CD4-positive, alpha-beta T cell (primary cell): ENCODE measurements around the gene CCIN. TPM values are rescaled to one million over a fixed set of nuclear protein-coding genes. Genes with fewer than 3 reads are reported as not detected.

ENCODE experiments used
- ATAC-seq: fragments of 200-7000 bp; cut with Tn5 transposase; one replicate; pipeline ENCODE4 v1.10.0; 2022; ENCODE audit warnings: mild to moderate bottlenecking; ENCODE audit not compliant: poor library complexity
- CTCF ChIA-PET: fragments of 350-600 bp; sonication (Branson Sonifier 250); formaldehyde crosslinking; loops from one replicate; lab custom pipeline; 2021; ENCODE audit warnings: antibody characterized with exemption, inconsistent platforms; lab: Charles Lee
- POLR2A ChIA-PET: fragments of 350-600 bp; sonication (Branson Sonifier 250); formaldehyde crosslinking; loops from one replicate; lab custom pipeline; 2021; ENCODE audit warnings: antibody characterized with exemption, inconsistent platforms; lab: Charles Lee
- DNase-seq, 14 experiments: peaks; one replicate each; pipeline ENCODE4 v3.0.0-alpha.2; 2013 to 2020; ENCODE audit warnings: mixed read lengths in 2 of 14
- H3K27ac ChIP-seq, 2 donors: one replicate each; pipeline versions ENCODE4 v1.5.1 to v1.7.0; 2013; ENCODE audit warnings: low read length in 2 of 2, low read depth in 1 of 2, mild to moderate bottlenecking in 1 of 2
- H3K27me3 ChIP-seq, 2 experiments: 1 replicate in 1 of 2; 2 replicates in 1 of 2; pipeline versions ENCODE4 v1.6.1 to v1.7.0; 2013; ENCODE audit warnings: low read length in 2 of 2, control low read depth in 1 of 2, mild to moderate bottlenecking in 1 of 2, moderate library complexity in 1 of 2; ENCODE audit not compliant: insufficient read depth in 2 of 2, control insufficient read depth in 1 of 2
- H3K36me3 ChIP-seq: one replicate; pipeline ENCODE4 v1.6.1; 2013; ENCODE audit warnings: low read length, control low read depth; ENCODE audit not compliant: insufficient read depth
- H3K4me1 ChIP-seq: one replicate; pipeline ENCODE4 v1.6.1; 2013; ENCODE audit warnings: low read length, control low read depth; ENCODE audit not compliant: insufficient read depth
- H3K4me3 ChIP-seq: one replicate; pipeline ENCODE4 v1.5.1; 2013; ENCODE audit warnings: mild to moderate bottlenecking, low read length, moderate library complexity
- H3K9me3 ChIP-seq, 2 experiments: 1 replicate in 1 of 2; 2 replicates in 1 of 2; pipeline versions ENCODE4 v1.6.1 to v1.7.0; 2013; ENCODE audit warnings: low read length in 2 of 2, mild to moderate bottlenecking in 2 of 2, control low read depth in 1 of 2, moderate library complexity in 1 of 2; ENCODE audit not compliant: control insufficient read depth in 1 of 2, insufficient read depth in 1 of 2
- H3K27ac Mint-ChIP-seq: one replicate; pipeline ENCODE4 v1.8.0; 2020; ENCODE audit warnings: mixed read lengths
- H3K27me3 Mint-ChIP-seq: one replicate; pipeline ENCODE4 v1.8.0; 2021; ENCODE audit warnings: mixed read lengths
- H3K36me3 Mint-ChIP-seq: one replicate; pipeline ENCODE4 v1.8.0; 2021; ENCODE audit warnings: low read depth, mixed read lengths
- H3K4me1 Mint-ChIP-seq: one replicate; pipeline ENCODE4 v1.8.0; 2021; ENCODE audit warnings: low read depth, mixed read lengths
- H3K4me3 Mint-ChIP-seq: one replicate; pipeline ENCODE4 v1.8.0; 2020; ENCODE audit warnings: mild to moderate bottlenecking, mixed read lengths
- H3K9me3 Mint-ChIP-seq: one replicate; pipeline ENCODE4 v1.8.0; 2020; ENCODE audit warnings: mixed read lengths
- intact Hi-C, 2 experiments: fragments of 100-400 bp; cut with DNase I in 1 of 2; cut with micrococcal nuclease in 1 of 2; formaldehyde crosslinking; loops; one replicate each; pipeline versions ENCODE4 v1.15.1 to v1.9.0; 2023 to 2025; cut with DNase I, micrococcal nuclease
- total RNA-seq, 174 experiments: library from RNA in 2 of 174; stranded (reverse) in 2 of 174; gene quantifications; one replicate each; pipeline ENCODE4 v1.2.3 and lab custom pipeline; 2021 to 2026
- TF ChIP-seq, protein P1 (sequence below): fragments of 200-600 bp; IDR thresholded peaks from one replicate; pipeline ENCODE4 v1.8.0; 2022; ENCODE audit warnings: antibody characterized with exemption, mild to moderate bottlenecking

The CCIN gene
- total RNA-seq, 2 experiments from 2014 or later = 0.22 to 0.36 TPM

DNA sequence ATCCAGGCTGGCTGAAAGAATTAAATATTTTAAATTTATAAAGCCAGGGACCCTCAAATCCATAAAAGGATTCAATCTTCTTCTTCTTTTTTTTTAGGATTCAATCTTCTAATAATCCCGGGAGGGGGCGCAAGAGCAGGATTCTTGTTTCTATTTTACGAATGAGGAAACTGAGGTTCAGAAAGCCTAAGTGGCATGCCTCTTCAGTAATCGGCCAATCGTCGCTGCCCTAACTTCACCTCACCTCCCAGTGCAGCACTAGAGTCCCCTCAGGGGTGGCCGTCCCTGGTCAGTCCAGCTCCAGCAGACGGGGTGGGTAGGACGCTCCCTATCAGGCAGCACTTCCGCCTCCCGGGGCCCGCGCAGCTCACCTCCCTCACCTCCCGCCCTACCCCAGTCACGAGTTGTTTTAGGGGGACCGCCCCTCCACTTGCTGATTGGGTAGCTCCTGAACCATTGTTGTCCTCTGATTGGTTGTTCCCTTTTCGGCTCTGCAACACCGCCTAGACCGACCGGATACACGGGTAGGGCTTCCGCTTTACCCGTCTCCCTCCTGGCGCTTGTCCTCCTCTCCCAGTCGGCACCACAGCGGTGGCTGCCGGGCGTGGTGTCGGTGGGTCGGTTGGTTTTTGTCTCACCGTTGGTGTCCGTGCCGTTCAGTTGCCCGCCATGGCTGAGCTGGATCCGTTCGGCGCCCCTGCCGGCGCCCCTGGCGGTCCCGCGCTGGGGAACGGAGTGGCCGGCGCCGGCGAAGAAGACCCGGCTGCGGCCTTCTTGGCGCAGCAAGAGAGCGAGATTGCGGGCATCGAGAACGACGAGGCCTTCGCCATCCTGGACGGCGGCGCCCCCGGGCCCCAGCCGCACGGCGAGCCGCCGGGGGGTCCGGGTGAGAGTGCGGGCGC lies 21.5 kb downstream of the CCIN start, which contains the start of gene CLTA:
Gene CLTA, plus strand, starts transcription at position 534 of the 902 bp plus-strand sequence. Its CDS starts 136 bp downstream, at position 670.
- Histone ChIP-seq H3K27me3 (no peaks in the 10 kb centered on the region), H3K4me3 (peak within 1 kb of the TSS; percentile 62), H3K27ac (peak within 1 kb of the TSS; percentile 74 to 92), H3K36me3 (peaks cover 7% of the 10 kb centered on the region), H3K9me3 (no peaks in the 10 kb centered on the region), H3K4me1 (peaks cover 44% of the 10 kb centered on the region)
- intact Hi-C loops = loop anchor here (1.0 to 5.0 kb wide), 7 partner anchors 54 to 382 kb away; partner anchors contain the start of genes GNE (in 2 of the 2), GLIPR2 (in 1 of the 2), MELK (in 1 of the 2) and RNF38 (in 1 of the 2)
- Mint-ChIP-seq H3K4me1 (peaks cover 48% of the 10 kb centered on the region), H3K4me3 (peak within 1 kb of the TSS; percentile 93), H3K27me3 (no peaks in the 10 kb centered on the region), H3K36me3 (peaks cover 22% of the 10 kb centered on the region), H3K27ac (peak within 1 kb of the TSS; percentile 81), H3K9me3 (no peaks in the 10 kb centered on the region)
- TF ChIP-seq, protein P1, sequence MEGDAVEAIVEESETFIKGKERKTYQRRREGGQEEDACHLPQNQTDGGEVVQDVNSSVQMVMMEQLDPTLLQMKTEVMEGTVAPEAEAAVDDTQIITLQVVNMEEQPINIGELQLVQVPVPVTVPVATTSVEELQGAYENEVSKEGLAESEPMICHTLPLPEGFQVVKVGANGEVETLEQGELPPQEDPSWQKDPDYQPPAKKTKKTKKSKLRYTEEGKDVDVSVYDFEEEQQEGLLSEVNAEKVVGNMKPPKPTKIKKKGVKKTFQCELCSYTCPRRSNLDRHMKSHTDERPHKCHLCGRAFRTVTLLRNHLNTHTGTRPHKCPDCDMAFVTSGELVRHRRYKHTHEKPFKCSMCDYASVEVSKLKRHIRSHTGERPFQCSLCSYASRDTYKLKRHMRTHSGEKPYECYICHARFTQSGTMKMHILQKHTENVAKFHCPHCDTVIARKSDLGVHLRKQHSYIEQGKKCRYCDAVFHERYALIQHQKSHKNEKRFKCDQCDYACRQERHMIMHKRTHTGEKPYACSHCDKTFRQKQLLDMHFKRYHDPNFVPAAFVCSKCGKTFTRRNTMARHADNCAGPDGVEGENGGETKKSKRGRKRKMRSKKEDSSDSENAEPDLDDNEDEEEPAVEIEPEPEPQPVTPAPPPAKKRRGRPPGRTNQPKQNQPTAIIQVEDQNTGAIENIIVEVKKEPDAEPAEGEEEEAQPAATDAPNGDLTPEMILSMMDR = peak; percentile 74
- DNase-seq (peak; percentile 85 to 98 (median 88)), ATAC-seq (peak; percentile 98)
- ChIA-PET CTCF (interaction anchor here (0.8 to 3.4 kb wide), 14 partner anchors 10 to 538 kb away, joined by 3 to 20 read pairs (median 4); partner anchors contain the start of gene GLIPR2), POLR2A (interaction anchor here (0.6 to 3.0 kb wide), 28 partner anchors 9 to 1401 kb away, joined by 3 to 17 read pairs (median 4); partner anchors contain the start of genes CREB3, GLIPR2, GNE and RNF38)

DNA sequence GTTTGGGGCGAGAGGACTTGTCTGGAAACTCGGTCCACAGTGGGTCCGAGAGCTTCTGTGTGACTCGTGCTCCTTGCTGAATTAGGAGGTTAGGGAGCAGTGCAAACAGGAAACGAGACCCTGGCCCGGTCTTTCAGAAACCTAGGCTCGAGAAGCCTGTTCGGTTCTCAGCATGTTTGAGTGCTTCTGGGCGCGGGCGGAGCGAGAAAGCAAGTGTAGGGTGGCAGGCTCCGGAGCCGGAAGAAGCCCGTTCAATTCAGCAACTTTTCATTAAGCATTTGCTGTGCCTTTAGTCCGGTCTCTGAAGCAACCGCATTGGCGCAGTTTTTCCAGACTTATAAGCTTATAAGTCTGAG lies 22.1 kb downstream of the CCIN start:
- peak overlapping the region; percentile 53 to 92 for H3K27ac ChIP-seq
- TF ChIP-seq, protein P1 = no peak
- peaks cover 7% of the 10 kb centered on the region for H3K36me3 ChIP-seq
- peak overlapping the region; percentile 81 for H3K27ac Mint-ChIP-seq
- DNase-seq = peak; percentile 24 to 68 (median 36)
- CTCF ChIA-PET = interaction anchor here (0.8 to 3.4 kb wide), 11 partner anchors 10 to 138 kb away, joined by 3 to 20 read pairs (median 4); no protein-coding TSS in a partner anchor
- peaks cover 44% of the 10 kb centered on the region for H3K4me1 ChIP-seq
- H3K9me3 ChIP-seq = no peaks in the 10 kb centered on the region
- POLR2A ChIA-PET = interaction anchor here (0.9 to 3.0 kb wide), 20 partner anchors 8 to 1401 kb away, joined by 3 to 17 read pairs (median 4); partner anchors contain the start of genes CREB3, GLIPR2, GNE and TLN1
- no peaks in the 10 kb centered on the region for H3K27me3 ChIP-seq
- intact Hi-C loops = loop anchor here (2.0 to 5.0 kb wide), 5 partner anchors 66 to 381 kb away; partner anchors contain the start of genes GNE (in 2 of the 2), MELK (in 1 of the 2) and RNF38 (in 1 of the 2)
- peak overlapping the region; percentile 62 for H3K4me3 ChIP-seq
- peak; percentile 9 for ATAC-seq
- H3K9me3 Mint-ChIP-seq = no peaks in the 10 kb centered on the region
- H3K4me3 Mint-ChIP-seq = peak overlapping the region; percentile 93
- no peaks in the 10 kb centered on the region for H3K27me3 Mint-ChIP-seq
- H3K36me3 Mint-ChIP-seq = peaks cover 23% of the 10 kb centered on the region
- peaks cover 48% of the 10 kb centered on the region for H3K4me1 Mint-ChIP-seq

DNA sequence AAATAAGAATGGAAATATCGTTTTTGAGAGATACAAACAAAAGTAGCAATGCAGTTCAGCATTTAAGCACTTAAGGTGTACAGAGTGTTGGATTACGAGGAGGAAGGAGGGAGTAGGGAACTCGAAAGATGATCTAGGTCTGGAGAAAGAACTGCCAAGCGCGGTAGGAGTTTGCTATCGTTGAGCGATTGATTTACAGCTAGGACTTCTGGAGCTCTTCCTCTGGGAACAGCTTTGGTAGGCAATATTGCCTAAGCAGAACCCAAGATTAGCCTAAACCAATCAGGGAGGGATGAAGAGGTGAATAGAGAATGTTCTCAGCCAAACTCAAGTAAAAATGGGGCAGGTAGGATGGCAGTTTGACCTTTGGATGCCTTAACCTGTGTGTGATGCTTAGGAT lies 22.5 kb downstream of the CCIN start:
- Mint-ChIP-seq H3K4me1 (peaks cover 48% of the 10 kb centered on the region), H3K27ac (peak overlapping the region; percentile 81), H3K36me3 (peaks cover 26% of the 10 kb centered on the region), H3K9me3 (no peaks in the 10 kb centered on the region), H3K27me3 (no peaks in the 10 kb centered on the region), H3K4me3 (peak overlapping the region; percentile 93)
- ATAC-seq (no peak), DNase-seq (no peak)
- H3K36me3 ChIP-seq = peaks cover 7% of the 10 kb centered on the region
- peaks cover 44% of the 10 kb centered on the region for H3K4me1 ChIP-seq
- TF ChIP-seq, protein P1 = no peak
- peak overlapping the region; percentile 62 for H3K4me3 ChIP-seq
- ChIA-PET CTCF (interaction anchor here (1.0 to 3.4 kb wide), 4 partner anchors 11 to 137 kb away, joined by 3 to 20 read pairs (median 8); no protein-coding TSS in a partner anchor), POLR2A (interaction anchor here (1.3 to 3.0 kb wide), 5 partner anchors 8 to 66 kb away, joined by 3 to 17 read pairs (median 16); partner anchors contain the start of gene GNE)
- H3K27me3 ChIP-seq = no peaks in the 10 kb centered on the region
- H3K27ac ChIP-seq = peak overlapping the region in 1 of 2 donors; percentile 53
- H3K9me3 ChIP-seq = no peaks in the 10 kb centered on the region
- intact Hi-C loops = loop anchor here (2.0 to 5.0 kb wide), 5 partner anchors 66 to 381 kb away; partner anchors contain the start of genes GNE (in 2 of the 2), MELK (in 1 of the 2) and RNF38 (in 1 of the 2)
